B cell (primary cell): ENCODE results near the gene OSBP2.

Experiments
- CTCF ChIP-seq: fragments of 200-600 bp; IDR thresholded peaks from one replicate; pipeline ENCODE4 v1.8.0; 2022; ENCODE audit warnings: antibody characterized with exemption, mild to moderate bottlenecking
- EZH2 ChIP-seq: IDR thresholded peaks from 2 replicates; pipeline ENCODE4 v1.6.1; 2012; ENCODE audit warnings: borderline replicate concordance, low read depth, mild to moderate bottlenecking, moderate library complexity, low read length; ENCODE audit not compliant: insufficient read depth, poor library complexity, severe bottlenecking

- no peak for TF ChIP-seq CTCF
- no peak for TF ChIP-seq EZH2
Measured at GRCh38 chr22:30749272-30749671, 54.6 kb downstream of the OSBP2 start.
